Hippocampal formation (tissue), 2 donors: ENCODE measurements around the gene KYNU.
"Not testable (repeated sequence)": the region's sequence is repeated elsewhere in the genome, so short reads cannot be mapped to it uniquely, and the experiment has no call there.

Experiments
- DNase-seq, 2 donors: peaks; one replicate each; lab custom pipeline; 2025; lab: John Stamatoyannopoulos, UW

KYNU gene

DNA sequence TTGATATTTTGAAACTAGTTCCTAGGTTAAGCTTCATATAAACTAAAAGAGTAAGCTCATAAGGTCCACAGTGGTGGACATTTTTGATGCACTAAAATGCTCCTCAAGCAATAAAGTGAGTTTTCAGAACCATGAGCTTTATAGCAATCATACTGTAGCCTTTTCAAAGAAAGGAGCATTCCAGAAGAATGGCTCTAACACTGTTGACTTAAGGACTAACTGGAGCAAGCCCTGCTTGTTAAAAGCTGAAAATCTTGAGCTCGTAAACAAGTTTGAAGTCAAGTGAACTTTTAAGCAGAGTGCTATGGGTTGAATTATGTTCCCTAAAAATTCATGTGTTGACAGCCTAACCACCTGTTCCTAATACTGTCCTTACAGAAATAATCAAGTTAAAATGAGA lies 38.0 kb downstream of the KYNU start:
- DNase-seq = no peak

DNA sequence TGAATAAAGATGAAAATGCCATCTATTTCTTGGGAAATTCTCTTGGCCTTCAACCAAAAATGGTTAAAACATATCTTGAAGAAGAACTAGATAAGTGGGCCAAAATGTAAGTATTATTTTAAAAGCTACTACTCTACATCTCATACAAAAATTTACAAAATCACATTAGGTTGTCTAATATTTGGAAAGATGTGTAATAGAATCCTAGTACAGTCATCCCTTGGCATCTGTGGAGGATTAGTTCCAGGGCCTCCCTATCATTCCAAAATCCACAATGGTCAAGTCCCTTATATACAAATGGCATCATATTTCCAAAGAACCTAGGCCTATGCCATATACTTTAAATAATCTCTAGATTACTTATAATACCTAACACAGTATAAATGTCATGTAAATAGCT lies 41.2 kb downstream of the KYNU start:
- no peak for DNase-seq

DNA sequence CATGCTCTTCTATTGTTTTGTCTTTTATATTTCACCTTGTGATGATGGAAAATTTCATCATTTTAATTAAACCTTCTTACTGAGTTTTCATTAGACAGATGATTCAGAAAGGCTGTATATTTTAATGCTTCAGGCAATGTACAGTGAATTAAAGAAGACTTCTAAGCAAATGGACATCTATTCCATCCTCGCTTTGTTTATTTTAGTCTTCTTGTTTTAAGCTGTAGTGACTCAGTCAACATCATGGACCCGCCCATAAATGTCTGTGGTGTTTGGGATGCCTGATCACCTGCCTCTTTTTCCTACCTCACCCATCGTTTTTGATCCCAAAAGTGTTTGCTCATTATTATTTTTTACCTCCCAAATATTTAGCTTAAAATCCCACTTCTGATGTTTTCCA lies 43.1 kb downstream of the KYNU start:
- no peak for DNase-seq

DNA sequence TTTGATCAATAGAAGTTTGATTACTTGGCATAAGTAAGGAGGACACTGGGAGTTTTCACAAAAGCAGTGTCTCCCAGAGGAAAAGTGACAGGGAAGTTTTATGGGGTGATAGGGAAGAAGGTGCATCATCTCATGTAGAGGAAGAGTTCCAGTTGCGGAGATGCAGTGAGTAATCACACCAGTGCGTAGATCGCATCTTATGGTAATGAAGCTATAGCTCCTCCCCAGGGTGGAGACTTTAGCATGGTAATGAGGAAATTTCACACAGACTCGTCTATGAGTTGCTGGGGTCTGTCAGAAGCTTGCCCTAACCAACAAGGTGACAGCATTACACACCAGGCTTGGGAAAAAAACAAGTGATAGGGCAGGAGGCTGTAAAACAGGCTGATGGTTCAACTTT lies 49.0 kb downstream of the KYNU start:
- no peak for DNase-seq

DNA sequence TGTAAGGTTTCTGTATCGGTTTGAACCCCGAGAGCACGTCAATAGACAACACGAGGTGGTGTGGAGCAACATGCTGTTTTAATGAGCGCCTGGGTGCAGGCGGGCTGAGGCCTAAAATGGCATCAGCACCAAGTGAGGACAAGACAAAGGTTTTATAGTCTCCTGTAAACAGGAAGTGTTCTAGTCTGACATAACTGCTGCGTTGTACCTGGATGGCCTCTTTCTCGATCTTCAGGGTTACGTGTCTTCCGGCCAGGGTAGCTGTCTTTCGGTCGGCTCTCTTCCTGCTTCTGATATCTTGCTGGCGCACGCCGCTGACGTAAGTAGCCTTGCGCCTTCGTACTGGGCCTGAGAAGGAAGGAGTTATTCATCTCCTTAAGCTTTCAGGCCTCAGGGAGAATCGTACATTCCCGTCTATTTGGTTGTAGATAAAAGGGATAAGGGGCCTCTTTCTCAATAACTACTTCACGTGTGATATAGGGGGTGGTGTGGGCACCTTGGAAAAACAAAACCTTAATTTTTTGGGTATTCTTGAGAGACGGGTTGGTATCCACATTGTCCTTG lies 53.5 kb downstream of the KYNU start:
- no peak for DNase-seq

DNA sequence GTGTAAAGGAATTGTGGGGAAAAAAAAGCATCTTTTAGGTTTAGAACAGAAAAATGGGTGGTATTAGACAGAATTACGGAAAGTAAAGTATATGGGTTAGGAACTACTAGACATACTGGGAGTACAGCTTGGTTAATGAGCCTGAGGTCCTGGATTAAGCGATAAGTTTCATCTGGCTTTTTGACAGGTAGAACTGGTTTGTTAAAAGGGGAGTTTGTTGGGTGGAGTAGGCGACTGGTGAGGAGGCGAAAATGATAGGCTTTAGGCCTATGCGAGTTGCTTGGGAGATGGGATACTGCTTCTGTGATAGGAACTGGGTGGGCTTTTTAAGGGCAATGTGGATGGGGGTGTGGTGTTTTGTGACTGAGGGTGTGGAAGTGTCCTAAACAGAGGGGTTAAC lies 56.5 kb downstream of the KYNU start:
- DNase-seq = no peak

DNA sequence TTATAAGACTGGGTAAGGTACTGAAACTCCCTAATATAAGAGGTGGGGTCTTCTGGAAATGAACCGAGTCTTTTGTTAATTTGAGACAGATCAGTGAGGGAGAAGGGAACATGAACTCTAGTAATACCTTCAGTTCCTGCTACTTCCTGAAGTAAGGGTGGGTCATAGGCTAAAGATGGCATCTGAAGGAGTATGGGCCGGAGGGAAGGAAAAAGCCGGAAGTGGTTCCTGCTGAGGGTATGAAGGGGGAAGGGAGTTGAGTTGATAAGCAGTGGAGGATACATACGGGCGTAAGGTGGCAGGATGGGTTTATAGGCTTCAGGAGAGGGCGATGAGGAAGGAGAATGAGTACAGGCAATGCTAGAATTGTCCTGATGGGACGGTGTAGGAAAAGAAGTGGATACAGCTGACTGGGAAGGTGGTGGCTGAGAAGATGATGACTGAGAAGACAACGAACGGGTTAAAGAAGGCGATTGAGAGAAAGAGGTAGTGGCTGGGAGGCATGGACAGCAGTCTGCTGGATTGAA lies 58.2 kb downstream of the KYNU start:
- DNase-seq = no peak

DNA sequence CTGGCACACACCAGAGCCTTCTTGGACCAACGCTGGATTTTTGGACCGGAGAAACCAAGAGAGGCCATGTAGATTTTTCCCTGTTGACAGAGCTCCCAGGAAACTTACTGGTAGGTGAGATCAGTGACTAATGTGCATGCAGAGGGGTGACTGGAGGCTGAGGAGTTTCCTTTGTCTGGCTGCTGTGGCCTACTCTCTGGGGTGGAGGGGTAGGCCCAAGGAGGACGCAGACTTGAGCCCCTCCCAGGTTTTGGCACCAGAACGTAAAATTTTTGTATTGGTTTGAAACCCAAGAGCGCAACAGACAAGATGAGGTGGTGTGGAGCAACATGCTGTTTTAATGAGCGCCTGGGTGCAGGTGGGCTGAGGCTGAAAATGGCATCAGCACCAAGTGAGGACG lies 59.2 kb downstream of the KYNU start:
- DNase-seq = no peak

DNA sequence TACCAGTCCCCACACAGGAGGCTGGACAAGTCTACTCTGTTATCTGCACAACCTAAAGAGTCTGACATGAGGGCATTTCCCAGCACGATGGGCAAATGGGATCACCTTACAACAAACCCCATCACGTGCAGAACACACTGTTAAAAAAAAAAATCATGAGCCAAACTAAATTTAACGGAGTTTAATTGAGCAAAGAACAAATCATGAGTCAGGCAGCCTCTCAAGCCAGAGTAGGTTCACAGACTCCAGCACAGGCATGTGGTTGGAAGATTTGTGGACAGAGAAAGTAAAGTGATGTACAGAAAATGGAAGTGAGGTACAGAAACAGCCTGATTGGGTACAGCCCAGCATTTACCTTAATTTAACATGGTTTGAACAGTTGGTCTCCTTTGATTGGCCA lies 59.9 kb downstream of the KYNU start:
- no peak for DNase-seq

DNA sequence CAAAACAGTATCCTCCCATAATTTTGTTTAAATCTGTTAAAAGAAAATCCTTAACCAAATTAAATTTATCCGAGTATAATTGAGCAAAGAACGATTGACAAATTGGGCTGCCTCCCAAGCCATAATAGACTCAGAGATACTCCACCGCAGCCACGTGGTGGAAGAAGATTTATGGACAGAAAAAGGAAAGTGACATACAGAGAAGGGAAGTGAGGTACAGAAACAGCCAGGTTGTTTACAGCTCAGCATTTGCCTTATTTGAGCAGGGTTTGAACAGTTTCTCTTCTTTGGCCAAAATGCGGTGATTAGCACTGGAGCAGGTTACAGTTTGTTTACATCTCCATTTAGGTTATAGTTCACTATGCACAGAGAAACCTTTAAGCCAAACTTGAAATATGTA lies 60.8 kb downstream of the KYNU start:
- no peak for DNase-seq

DNA sequence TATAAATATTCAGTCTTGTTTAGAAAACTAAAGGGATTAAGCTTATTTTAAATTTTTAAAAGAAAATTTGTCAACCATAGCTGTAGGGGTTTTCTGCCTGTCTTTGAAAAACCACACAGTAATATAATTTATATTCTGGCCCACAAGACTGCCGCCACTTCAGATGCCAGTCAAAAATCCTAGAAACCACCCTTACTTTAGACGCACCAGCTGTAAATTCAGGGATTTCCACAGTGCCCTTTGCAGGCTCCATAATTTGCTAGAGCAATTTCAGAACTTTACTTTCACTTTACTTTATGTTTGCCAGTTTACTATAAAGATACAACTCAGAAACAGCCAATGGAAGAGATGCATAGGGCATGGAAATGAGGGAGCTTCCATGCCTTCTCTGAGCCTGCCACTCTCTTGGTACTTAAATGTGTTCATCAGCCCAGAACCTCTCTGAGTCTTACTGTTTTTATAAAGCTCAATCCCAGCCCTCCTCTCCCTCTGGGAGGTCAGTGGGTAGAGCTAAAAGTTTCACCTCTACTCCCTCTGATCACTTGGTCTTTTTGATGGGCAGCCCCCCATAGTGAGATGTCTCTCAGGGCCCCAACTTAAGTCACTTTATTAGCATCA lies 63.3 kb downstream of the KYNU start:
- DNase-seq = no peak

DNA sequence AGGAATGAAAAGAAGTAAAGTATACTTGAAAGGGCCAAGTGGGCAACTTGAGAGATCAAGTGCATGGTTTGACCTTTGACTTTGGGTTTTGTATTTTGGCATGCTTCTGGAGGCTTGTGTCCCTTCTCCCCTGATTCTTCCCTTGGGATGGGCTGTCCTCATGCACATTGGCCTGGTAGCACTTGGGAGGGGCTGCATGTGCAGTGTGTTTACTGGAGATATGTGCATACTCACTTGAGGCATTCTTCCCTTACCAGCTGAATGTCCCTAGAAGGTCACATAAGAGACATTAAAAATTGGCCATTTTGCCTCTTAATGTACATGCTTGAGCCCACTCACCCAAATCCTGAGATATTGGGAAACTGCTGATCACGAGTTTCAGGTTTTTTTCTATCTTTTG lies 65.2 kb downstream of the KYNU start:
- no peak for DNase-seq

DNA sequence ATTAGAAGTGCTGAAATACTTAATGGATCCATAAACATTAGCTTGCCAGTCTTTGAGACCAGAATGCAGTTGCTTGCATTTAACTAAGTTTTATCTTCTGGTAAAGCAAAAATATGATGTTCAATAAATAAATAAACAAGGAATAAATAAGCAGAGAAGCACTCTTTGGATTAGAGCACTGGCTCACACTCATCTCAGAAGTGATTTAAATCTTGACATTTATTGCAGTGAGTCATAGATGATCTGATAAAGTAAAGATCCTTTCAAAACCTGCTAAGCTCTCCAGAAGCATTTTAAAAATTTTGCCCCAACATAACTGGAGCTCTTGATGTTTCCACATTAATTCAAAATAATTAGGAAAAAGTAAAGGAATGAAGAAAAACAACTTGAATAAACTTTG lies 66.8 kb downstream of the KYNU start:
- no peak for DNase-seq

DNA sequence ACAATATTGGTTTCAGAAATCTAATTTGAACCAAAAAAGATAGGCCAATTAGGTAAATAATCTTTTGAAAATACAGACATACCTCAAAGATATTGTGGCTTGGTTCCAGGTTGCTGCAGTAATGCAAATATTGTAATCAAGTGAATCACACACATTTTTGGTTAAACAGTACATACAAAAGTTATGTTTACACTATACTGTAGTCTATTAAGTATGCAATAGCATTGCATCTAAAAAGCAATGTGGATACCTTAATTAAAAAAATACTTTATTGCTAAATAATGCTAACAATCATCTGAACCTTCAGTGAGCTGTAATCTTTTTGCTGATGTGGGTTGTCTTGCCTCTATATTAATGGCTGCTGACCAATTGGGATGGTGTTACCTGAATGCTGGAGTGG lies 67.3 kb downstream of the KYNU start:
- DNase-seq = no peak

DNA sequence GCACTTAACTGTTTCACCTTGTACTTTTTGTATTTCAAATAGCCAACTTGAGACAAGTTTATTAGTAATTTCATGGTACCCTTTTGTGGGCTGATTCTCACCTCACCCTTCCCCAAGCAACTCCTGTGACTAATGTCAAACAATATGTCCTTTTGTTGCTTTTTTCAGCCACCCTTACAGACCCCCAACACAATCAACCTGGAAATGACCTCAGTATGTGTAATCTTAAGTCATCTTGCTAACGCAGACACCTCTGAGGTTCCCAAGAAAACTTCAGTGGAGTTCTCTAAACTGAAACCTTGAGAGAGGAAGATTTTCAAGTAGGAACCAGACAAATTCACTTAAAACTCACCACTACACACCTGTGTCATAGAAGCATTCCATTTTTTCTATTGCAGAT lies 69.5 kb downstream of the KYNU start:
- DNase-seq = no peak

DNA sequence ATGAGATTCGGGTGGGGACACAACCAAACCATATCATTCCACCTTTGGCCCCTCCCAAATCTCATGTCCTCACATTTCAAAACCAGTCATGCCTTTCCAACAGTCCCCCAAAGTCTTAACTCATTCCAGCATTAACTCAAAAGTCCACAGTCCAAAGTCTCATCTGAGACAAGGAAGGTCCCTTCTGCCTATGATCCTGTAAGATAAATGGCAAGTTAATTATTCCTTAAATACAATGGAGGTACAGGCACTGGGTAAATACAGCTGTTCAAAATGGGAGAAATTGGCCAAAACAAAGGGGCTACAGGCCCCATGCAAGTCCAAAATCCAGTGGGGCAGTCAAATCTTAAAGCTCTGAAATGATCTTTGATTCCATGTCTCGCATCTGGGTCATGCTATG lies 71.3 kb downstream of the KYNU start:
- DNase-seq = not testable (repeated sequence)

DNA sequence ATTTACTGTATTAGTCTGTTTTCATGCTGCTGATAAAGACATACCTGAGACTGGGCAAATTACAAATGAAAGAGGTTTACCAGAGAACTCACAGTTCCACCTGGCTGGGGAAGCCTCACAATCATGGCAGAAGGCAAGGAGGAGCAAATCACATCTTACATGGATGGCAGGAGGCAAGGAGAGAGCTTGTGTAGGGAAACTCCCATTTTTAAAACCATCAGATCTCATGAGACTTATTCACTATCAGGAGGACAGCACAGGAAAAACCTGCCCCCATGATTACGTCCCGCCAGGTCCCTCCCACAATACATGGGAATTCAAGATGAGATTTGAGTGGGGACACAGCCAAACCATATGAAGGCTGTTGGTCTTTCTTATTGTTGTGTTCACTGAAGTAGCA lies 72.9 kb downstream of the KYNU start:
- DNase-seq = not testable (repeated sequence)

DNA sequence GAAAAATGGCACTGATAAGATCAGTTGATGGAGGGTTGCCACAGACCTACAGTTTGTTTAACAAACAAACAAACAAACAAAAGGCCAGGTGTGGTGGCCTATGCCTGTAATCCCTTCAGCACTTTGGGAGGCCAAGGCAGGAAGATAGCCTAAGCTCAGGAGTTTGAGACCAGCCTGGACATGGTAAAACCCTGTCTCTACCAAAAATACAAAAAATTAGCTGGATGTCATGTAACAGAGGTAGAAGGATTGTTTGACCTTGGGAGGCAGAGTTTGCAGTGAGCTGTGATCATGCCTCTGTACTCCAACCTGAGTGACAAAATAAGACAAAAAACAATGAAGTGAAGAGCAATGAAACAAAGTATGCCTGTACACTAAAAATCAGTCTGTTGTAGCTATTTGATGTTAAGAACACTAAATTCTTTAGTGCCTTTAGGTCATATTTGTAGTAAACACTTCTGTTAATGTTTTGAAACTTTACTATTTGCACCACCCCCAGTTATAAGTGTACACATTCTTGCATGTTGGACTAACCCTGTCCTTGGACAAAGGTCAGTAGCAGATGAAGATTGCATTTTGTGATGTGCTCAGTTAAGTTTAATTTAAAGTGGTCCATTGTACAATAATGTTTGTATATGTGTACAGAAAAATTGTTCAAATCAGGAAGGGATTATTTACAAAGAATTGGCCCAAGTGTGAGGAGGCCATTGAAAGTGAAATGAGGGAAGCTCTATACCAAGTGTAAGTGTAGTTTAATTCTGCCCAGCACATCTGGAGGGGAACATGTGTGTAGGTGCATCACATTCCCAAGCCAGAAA lies 73.9 kb downstream of the KYNU start:
- no peak for DNase-seq

DNA sequence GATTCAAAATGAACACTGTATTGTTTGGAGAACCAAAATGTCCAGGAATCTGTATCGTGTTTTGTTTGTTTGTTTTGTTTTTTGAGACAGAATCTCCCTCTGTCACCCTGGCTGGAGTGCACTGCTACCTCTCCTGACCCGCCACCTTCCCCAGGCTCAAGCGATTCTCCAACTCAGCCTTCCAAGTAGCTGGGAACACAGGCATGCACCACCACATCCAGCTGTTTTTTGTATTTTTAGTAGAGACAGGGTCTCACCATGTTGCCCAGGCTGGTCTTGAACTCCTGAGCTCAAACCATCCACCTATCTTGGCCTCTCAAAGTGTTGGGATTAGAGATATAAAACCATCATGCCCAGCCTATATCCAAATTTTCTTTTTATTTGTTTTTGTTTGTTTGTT lies 74.6 kb downstream of the KYNU start:
- no peak for DNase-seq

DNA sequence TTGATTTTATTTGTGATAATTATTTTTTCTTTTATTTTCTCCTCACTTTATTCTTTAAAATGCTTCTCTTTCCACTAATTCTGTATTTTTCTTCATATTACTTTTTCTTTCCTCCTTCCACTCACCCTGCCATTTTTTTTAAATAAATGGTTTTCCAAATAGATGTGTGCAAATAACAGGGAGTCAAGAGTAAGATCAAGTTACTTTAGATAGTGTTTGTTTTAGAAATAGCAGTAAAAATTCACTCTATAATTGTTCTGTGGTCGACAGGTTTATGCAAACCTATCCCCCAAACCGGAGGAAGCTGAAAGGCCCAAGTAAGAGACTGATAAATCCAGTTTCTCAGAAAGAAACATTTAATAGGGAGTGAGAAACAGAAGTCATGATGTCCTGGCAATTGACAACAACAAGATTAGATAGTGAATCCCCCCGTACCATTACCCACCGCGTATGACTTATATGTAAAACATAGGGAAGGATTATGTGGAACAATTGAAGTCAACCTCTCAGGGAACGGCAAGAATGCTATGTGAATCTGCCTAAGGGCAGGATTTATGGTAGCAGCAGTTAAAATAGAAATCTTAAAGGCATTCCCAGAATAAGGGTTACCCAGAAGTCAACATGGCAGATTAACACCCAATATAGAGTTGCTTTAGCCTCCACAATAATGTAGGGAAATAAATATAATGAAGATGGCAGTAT lies 75.5 kb downstream of the KYNU start:
- DNase-seq = no peak

DNA sequence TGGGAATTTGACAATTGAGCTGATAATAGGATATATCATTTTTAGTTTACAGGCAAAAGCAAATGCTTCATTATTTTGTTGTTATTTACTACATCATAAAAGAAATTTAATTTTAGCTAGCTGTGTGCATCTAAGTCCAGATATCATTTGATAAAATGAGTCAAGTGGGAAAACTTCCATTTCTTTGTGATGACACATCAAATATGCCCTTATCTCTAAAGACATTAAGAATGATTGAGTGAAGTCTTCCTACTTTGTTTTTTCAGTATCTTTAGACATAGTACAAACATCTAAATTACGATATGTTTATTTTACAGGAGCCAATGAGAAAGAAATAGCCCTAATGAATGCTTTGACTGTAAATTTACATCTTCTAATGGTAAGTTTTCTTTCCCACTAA lies 77.0 kb downstream of the KYNU start:
- no peak for DNase-seq

DNA sequence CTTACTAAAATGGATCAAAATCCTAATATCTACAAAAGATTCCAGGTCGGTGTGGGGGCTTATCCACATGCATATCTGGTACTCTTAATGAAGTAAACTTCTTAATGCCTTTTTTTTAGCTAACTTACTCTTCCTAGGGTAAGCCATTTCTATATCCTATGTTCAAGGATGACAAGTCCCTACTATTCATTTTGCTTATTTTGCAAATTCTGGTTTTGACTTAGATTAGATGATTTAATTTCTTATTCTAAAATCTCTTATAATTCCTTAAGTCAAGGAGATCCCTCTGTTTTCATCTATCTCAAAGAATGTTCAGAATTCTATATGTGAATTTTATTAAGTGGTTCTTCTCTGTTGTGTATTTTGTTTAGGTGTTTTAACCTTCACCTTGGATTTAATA lies 79.7 kb downstream of the KYNU start:
- DNase-seq = no peak

DNA sequence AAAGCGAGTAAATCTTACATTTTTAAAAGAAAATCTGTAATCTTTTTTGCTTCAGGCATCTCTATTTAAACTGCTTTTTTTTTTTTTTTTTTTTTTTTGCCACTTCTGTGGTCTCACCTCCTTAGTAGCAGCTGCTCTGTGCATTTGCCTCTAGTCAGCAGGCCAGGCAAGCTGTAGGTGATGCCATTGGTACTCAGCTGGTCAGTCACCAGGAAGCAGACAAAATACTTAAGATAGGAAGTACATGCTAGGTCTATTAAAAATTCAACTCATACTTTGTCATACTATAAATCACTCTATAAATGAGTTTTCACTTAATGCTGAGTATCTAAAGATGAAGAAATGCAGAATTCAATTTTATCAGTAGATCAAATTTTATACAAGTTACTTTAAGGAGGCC lies 83.7 kb downstream of the KYNU start:
- DNase-seq = no peak
